Ramos (cell line): ENCODE results near the gene PALLD.
"Not testable (repeated sequence)": the region's sequence is repeated elsewhere in the genome, so short reads cannot be mapped to it uniquely, and the experiment has no call there.

Experiments
- in situ Hi-C: fragments of 300-500 bp; cut with MboI; formaldehyde crosslinking; loops from one replicate; pipeline ENCODE4 v1.14.3; 2022; ENCODE audit warnings: low sequenced_read_pairs; ENCODE audit not compliant: unreplicated experiment

Gene PALLD

GRCh38 chr4:168690199-168690598, 193.3 kb downstream of the PALLD start:
- in situ Hi-C loops, result no loop called here

GRCh38 chr4:168691631-168692369, 194.9 kb downstream of the PALLD start:
- in situ Hi-C loops, result no loop called here

GRCh38 chr4:168693750-168694490, 197.1 kb downstream of the PALLD start:
- in situ Hi-C loops, result no loop called here

GRCh38 chr4:168694667-168695066, 197.8 kb downstream of the PALLD start:
- in situ Hi-C loops, result no loop called here

GRCh38 chr4:168695288-168695687, 198.4 kb downstream of the PALLD start:
- in situ Hi-C loops, result no loop called here

GRCh38 chr4:168696280-168696679, 199.4 kb downstream of the PALLD start:
- in situ Hi-C loops, result no loop called here

GRCh38 chr4:168696826-168697225, 200.0 kb downstream of the PALLD start:
- in situ Hi-C loops, result no loop called here

GRCh38 chr4:168699224-168699878, 202.5 kb downstream of the PALLD start:
- in situ Hi-C loops, result no loop called here

GRCh38 chr4:168701061-168701460, 204.2 kb downstream of the PALLD start:
- in situ Hi-C loops, result no loop called here

GRCh38 chr4:168702581-168703087, 205.8 kb downstream of the PALLD start:
- in situ Hi-C loops, result not testable (repeated sequence)

GRCh38 chr4:168705121-168705520, 208.3 kb downstream of the PALLD start:
- in situ Hi-C loops, result no loop called here

GRCh38 chr4:168707205-168707604, 210.4 kb downstream of the PALLD start:
- in situ Hi-C loops, result no loop called here

- in situ Hi-C loops, result no loop called here
Observed at GRCh38 chr4:168708108-168708507, 211.3 kb downstream of the PALLD start.

- in situ Hi-C loops, result no loop called here
Observed at GRCh38 chr4:168710353-168710946, 213.6 kb downstream of the PALLD start.

GRCh38 chr4:168711197-168712140, 214.6 kb downstream of the PALLD start:
- in situ Hi-C loops, result no loop called here

- in situ Hi-C loops, result no loop called here
Observed at GRCh38 chr4:168712316-168712890, 215.6 kb downstream of the PALLD start.

- in situ Hi-C loops, result no loop called here
Observed at GRCh38 chr4:168713253-168713652, 216.4 kb downstream of the PALLD start.

GRCh38 chr4:168715896-168716295, 219.0 kb downstream of the PALLD start:
- in situ Hi-C loops, result no loop called here
